Neural crest cell (in vitro differentiated cells): Measurements from ENCODE around the gene SF3B4. TPM values are rescaled to one million over a fixed set of nuclear protein-coding genes. Genes with fewer than 3 reads are reported as not detected.

Experiments
- DNase-seq: peaks from one replicate; pipeline ENCODE4 v3.0.0; 2021; ENCODE audit warnings: low read depth, mixed read lengths, low spot score
- H3K27ac Mint-ChIP-seq: one replicate; pipeline ENCODE4 v1.8.0; 2021; ENCODE audit warnings: mild to moderate bottlenecking, mixed read lengths; ENCODE audit not compliant: unreplicated experiment
- H3K27me3 Mint-ChIP-seq: 2 replicates; pipeline ENCODE4 v1.8.0; 2021; ENCODE audit warnings: low read depth, mild to moderate bottlenecking, mixed read lengths
- H3K36me3 Mint-ChIP-seq: 2 replicates; pipeline ENCODE4 v1.8.0; 2021; ENCODE audit warnings: low read depth, mild to moderate bottlenecking, mixed read lengths
- H3K4me1 Mint-ChIP-seq: 2 replicates; pipeline ENCODE4 v1.8.0; 2021; ENCODE audit warnings: mixed read lengths
- H3K4me3 Mint-ChIP-seq: one replicate; pipeline ENCODE4 v1.8.0; 2021; ENCODE audit warnings: mild to moderate bottlenecking, mixed read lengths
- H3K9me3 Mint-ChIP-seq: 2 replicates; pipeline ENCODE4 v1.8.0; 2021; ENCODE audit warnings: mixed read lengths
- total RNA-seq: library from RNA; stranded (reverse); gene quantifications from 2 replicates; pipeline ENCODE4 v1.2.1, GENCODE V29; 2021
- TF ChIP-seq, protein P1 (sequence below): fragments of 200-600 bp; sonication (generic); conservative IDR thresholded peaks from 2 replicates; pipeline ENCODE4 v1.5.0; 2021; ENCODE audit warnings: antibody characterized with exemption, mild to moderate bottlenecking

The SF3B4 gene
- total RNA-seq, 1 donor from 2014 or later = 90.9 TPM

DNA sequence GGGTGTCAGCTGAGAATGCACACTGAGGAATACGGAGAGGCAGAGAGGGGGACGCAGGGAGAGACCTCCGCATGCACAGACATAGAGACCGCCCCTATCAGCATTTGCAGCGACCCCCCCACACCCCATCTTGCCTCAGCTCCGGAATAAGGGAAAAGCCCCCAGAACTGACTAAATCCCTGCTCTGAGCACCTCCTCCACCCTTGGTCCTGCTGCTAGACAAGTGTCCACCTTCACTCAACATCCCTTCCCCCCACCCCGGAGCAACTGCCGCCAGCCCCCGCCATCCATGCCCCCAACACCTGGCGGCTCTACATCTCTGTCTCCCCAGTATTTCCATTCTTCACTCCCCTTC lies 10.7 kb downstream of the SF3B4 start:
- Mint-ChIP-seq H3K27me3 (no peaks in the 10 kb centered on the region), H3K27ac (no peak overlapping the region), H3K36me3 (peaks cover 9% of the 10 kb centered on the region), H3K4me3 (peak overlapping the region; percentile 86), H3K9me3 (no peaks in the 10 kb centered on the region), H3K4me1 (peaks cover 35% of the 10 kb centered on the region)
- DNase-seq = no peak
- TF ChIP-seq, protein P1, sequence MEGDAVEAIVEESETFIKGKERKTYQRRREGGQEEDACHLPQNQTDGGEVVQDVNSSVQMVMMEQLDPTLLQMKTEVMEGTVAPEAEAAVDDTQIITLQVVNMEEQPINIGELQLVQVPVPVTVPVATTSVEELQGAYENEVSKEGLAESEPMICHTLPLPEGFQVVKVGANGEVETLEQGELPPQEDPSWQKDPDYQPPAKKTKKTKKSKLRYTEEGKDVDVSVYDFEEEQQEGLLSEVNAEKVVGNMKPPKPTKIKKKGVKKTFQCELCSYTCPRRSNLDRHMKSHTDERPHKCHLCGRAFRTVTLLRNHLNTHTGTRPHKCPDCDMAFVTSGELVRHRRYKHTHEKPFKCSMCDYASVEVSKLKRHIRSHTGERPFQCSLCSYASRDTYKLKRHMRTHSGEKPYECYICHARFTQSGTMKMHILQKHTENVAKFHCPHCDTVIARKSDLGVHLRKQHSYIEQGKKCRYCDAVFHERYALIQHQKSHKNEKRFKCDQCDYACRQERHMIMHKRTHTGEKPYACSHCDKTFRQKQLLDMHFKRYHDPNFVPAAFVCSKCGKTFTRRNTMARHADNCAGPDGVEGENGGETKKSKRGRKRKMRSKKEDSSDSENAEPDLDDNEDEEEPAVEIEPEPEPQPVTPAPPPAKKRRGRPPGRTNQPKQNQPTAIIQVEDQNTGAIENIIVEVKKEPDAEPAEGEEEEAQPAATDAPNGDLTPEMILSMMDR = no peak

DNA sequence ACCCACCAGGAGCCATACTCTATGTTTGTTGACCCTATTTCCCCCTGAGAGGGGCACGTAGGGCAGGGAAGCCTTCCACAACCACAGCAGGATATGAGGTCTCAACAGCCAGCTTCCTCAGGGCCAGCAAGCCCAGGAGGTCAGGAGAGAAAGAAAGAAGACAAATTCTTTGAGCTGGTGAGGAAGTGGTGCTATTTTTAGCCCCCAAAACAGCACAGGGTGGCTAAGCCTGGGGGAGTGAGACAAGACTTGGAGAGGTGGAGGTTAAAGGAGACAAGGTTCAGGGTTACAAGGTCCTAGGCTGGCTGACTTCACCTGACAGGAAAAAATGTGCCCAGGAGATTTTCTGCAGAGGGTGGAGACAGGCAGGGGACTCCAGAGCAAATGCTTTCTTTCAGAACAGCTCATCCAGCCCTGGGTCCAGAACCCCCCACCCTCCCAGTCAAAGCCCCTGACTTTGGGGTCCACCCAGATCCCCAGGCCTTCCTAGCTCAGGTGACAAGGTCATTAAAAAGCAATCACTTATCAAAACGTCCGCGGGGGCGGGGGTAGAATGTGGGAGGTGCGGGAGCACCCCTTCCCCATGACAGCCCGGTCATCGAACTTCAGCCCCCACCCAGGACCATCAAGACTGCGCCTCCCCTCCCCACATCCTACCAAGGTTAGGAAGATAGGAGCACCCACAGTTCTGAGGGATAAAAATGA lies 11.3 kb downstream of the SF3B4 start:
- Mint-ChIP-seq H3K4me3 (peak overlapping the region; percentile 86), H3K9me3 (no peaks in the 10 kb centered on the region), H3K4me1 (peaks cover 35% of the 10 kb centered on the region), H3K27me3 (no peaks in the 10 kb centered on the region), H3K36me3 (peaks cover 14% of the 10 kb centered on the region), H3K27ac (peak overlapping the region; percentile 16)
- TF ChIP-seq, protein P1 = no peak
- DNase-seq = no peak

DNA sequence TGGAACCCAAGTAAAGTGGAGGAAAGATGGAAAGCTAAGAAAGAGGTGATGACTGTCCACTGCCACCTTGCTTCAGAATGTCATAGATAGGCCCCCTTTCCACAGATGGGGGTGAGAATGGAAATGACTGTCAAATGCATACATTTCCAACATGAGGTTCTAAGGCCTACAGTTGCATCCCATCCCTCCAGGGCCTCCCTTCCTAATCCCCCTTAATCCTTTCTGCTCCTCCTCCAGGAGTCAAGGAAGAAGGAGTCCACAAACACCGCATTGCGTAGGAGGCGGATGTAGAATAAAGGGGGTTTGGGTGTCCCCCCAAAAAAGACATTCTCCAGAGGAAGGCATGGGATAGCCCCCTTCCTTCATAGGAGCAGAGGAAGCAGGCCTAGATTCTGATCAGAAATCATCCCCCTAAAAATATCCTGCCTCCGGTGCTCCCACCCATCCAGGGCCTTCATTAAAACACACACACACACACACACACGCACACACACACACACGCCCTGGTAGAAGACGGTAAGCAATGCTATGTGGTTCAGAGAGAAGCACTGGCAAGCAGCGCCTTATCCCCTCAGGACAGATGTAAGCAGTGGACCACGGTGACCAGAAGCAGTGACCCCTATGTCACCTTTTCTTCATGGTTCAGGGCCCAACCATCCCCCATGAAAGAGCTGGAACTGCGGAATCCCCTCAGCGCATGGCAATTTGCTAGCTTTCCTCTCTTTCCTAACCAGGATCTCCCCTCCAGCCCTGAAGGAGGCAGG lies 12.0 kb downstream of the SF3B4 start:
- Mint-ChIP-seq H3K4me1 (peaks cover 35% of the 10 kb centered on the region), H3K27me3 (no peaks in the 10 kb centered on the region), H3K4me3 (peak overlapping the region; percentile 86), H3K36me3 (peaks cover 19% of the 10 kb centered on the region), H3K9me3 (no peaks in the 10 kb centered on the region), H3K27ac (peak overlapping the region; percentile 30)
- TF ChIP-seq, protein P1 = no peak
- DNase-seq = no peak

DNA sequence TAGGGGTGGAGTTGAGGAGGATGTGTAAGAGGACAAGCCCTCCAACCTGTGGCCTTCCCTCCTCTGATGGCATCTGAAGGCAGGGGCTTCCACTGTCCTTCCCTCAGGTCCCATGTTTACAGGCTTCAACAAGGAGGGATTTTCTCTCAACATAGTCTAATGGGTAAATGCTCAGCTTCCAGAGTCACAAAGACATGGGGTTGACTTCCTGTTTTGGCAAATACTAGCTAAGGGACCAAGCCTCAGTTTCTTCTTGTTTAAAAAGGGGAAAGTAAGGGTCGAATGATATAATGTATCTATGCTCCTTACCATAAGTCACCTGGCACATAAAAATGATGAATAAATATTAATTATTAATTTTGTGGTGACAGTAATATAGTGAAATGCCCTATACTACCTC lies 13.1 kb downstream of the SF3B4 start:
- Mint-ChIP-seq H3K27me3 (no peaks in the 10 kb centered on the region), H3K9me3 (no peaks in the 10 kb centered on the region), H3K27ac (peak overlapping the region; percentile 19), H3K4me1 (peaks cover 35% of the 10 kb centered on the region), H3K4me3 (no peak overlapping the region), H3K36me3 (peaks cover 19% of the 10 kb centered on the region)
- DNase-seq = no peak
- TF ChIP-seq, protein P1 = no peak

DNA sequence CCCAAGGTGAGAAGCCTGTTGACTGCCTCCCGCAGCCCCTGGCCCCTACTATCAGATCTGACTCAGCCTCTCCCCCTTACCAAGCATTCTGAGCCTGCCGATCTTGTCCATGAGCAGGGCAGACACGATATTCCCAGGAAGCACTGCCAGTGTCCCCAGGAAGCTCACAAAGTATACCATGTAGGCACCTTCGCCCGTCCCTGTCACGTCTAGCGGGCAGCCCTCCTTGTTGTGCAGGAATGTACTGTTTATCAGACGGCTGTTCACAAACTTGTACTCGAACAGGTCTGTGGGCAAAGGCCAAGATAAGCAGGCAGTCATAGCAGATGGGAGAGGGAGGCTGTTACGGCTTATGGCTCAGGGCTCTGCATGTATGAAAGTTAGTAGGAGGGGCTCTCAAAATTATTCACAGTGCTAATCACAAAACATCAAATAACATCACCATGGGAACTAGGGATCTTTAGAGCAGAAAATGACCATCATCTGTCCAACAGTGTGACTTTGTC lies 21.0 kb downstream of the SF3B4 start:
- Mint-ChIP-seq H3K9me3 (no peaks in the 10 kb centered on the region), H3K4me3 (no peak overlapping the region), H3K27me3 (no peaks in the 10 kb centered on the region), H3K27ac (no peak overlapping the region), H3K36me3 (peaks cover 31% of the 10 kb centered on the region), H3K4me1 (no peaks in the 10 kb centered on the region)
- TF ChIP-seq, protein P1 = no peak
- no peak for DNase-seq
